Measurements from ENCODE around the gene CHRNA4.

GRCh38 chr20:63329331-63330083, 31.6 kb downstream of the CHRNA4 start:
- TF ChIP-seq CTCF (IDR thresholded peaks at IDR 0.05): no peak
- TF ChIP-seq POLR2A (IDR thresholded peaks at IDR 0.05): no peak
